Activated CD4-positive, alpha-beta T cell treated with anti-CD3 and anti-CD28 coated beads, Interleukin-2, Interleukin-6, amounts not matched to agents 100 ng/mL and 50 ng/mL, durations not matched to agents 16 hours and 8 hours (primary cell): Measurements from ENCODE around the gene LZTFL1.

Experiments used
- DNase-seq: peaks from one replicate; pipeline ENCODE4 v3.0.0-alpha.2; 2020

The LZTFL1 gene

GRCh38 chr3:45841757-45842491, at the start of gene LZTFL1:
TSS of gene LZTFL1 (minus strand) at chr3:45842119. CDS start at chr3:45841991, 128 bp downstream.
- DNase-seq, result peak; percentile 89

- no peak for DNase-seq
These were observed 48.5 kb upstream of the LZTFL1 start for GRCh38 chr3:45890405-45890804.

- DNase-seq, result no peak
These were observed 47.4 kb upstream of the LZTFL1 start for GRCh38 chr3:45889337-45889736.

GRCh38 chr3:45887759-45888511, 46.0 kb upstream of the LZTFL1 start:
- DNase-seq, result no peak

- no peak for DNase-seq
These were observed 45.4 kb upstream of the LZTFL1 start for GRCh38 chr3:45887285-45887684.

GRCh38 chr3:45885979-45886705, 44.2 kb upstream of the LZTFL1 start, which contains the start of gene CCR9:
TSS of gene CCR9 (plus strand) at chr3:45886543. CDS start at chr3:45894934, 8,391 bp downstream.
- no peak for DNase-seq

GRCh38 chr3:45884368-45885201, 42.7 kb upstream of the LZTFL1 start:
- DNase-seq, result peak; percentile 18

GRCh38 chr3:45881078-45882022, 39.4 kb upstream of the LZTFL1 start:
- DNase-seq, result peak; percentile 20

- no peak for DNase-seq
These were observed 38.8 kb upstream of the LZTFL1 start for GRCh38 chr3:45880725-45881077.

- DNase-seq, result no peak
These were observed 36.2 kb upstream of the LZTFL1 start for GRCh38 chr3:45878124-45878523.

GRCh38 chr3:45874677-45875346, 32.9 kb upstream of the LZTFL1 start:
- no peak for DNase-seq

GRCh38 chr3:45873638-45874037, 31.7 kb upstream of the LZTFL1 start:
- no peak for DNase-seq

- DNase-seq, result no peak
These were observed 31.1 kb upstream of the LZTFL1 start for GRCh38 chr3:45873036-45873435.

GRCh38 chr3:45872569-45872968, 30.6 kb upstream of the LZTFL1 start:
- no peak for DNase-seq

GRCh38 chr3:45871780-45872179, 29.9 kb upstream of the LZTFL1 start:
- no peak for DNase-seq

GRCh38 chr3:45870099-45870498, 28.2 kb upstream of the LZTFL1 start:
- DNase-seq, result peak; percentile 44

GRCh38 chr3:45869638-45870037, 27.7 kb upstream of the LZTFL1 start:
- no peak for DNase-seq

GRCh38 chr3:45868650-45869049, 26.7 kb upstream of the LZTFL1 start:
- DNase-seq, result no peak

GRCh38 chr3:45868213-45868612, 26.3 kb upstream of the LZTFL1 start:
- DNase-seq, result no peak

- DNase-seq, result no peak
These were observed 23.6 kb upstream of the LZTFL1 start for GRCh38 chr3:45865563-45865962.
